Activated gamma-delta T cell (primary cell): ENCODE results near the gene BRF1.

Experiments used
- DNase-seq: peaks from one replicate; lab custom pipeline; 2025; lab: John Stamatoyannopoulos, UW

BRF1 gene

DNA sequence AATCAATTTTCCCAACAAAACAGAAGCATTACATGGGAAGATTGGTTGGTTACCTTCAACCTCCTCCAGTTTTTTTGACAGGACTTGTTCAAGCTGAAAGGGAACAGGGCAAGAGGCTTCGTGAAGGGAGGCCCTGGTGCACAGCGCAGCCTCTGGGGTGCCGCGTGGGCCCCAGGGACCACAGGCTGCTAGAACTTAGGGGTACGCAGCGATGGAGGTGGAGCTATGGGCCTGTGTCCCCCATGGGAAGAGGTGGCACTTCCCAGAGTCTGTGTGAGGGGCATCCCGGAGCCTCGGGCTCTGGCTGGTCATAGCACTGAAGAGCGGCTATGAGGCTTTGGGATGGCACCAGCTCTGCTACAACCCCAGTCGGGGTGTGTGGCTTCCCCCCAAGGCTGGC is 74.6 kb downstream of the BRF1 start:
- DNase-seq, result no peak

DNA sequence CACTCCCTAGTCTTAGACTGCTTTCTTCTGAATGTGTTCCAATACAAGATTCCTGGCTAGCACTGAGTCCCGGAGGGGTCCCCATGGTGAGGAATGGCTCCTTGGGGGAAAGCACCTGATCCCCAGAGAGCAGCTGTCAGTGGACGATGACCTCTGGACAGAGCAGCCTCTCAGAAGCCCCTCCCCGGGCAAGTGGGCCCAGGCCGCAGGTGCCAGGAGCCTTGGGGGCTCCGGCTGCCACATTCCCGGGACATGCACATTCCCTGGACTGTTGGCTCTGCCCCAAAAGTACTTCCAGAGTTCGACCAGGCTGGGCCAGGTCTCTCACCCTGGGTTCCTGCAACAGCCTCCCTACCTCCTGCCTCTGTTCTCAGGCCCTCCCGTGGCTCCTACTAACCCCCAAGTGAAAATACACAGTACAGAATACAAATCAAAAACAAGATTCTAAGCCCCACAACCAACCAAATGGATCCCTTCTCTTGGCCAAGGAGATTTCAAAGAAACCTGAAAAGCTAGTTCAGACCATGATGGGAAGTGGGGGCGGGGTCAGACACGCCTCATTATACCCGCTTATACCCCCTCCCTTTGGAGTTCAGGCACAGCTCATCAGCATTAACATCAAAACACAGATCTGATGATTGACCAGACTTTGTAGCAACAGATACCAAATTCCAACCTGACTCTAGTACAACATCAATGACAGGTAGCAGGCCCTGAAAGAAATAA is 75.8 kb downstream of the BRF1 start:
- DNase-seq, result no peak

DNA sequence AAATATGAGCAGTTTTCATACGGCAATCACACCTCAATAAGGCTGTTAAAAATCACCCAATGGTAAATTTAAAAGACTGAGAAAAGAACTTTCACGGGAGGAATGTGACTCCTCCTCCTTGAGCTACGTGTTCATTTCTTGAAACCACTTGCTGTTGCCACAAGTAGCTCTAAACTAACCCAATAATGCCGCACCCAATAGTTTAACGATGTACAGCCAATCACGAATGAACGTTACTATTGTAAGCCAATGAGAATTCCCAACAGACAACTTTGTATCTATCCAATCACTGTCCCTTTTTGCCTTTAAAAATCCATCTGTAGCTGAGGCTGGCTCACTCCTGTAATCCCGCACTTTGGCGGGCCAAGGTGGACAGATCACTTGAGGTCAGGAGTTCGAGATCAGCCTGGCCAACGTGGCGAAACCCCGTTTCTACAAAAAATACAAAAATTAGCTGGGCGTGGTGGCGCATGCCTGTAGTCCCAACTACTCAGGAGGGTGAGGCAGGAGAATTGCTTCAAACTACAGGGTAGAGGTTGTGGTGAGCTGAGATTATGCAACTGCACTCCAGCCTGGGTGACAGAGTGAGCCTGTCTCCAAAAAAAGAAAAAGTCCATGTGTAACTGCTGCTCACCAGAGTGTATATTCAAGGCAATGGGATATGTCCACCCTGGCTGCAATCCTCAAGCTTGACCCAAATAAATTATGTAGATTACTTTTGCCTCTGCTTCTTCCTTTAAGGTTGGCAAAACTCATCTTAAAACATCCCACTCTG is 76.8 kb downstream of the BRF1 start:
- DNase-seq, result no peak

DNA sequence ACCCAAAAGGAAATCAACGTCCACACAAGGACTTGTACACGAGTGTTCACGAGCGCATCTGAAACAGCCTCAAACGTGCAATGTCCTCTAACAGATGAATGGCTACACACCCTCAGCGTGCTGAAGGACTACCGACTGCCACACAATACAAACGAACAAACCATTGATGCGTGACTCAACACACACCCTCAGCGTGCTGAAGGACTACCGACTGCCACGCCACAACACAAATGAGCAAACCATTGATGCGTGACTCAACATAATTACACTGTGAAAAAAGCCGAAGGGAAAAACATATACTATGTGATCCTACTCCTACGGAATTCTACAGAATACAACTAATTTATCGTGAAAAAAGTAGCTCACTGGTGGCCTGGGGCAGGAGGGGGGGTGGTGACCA is 77.5 kb downstream of the BRF1 start:
- DNase-seq, result no peak

DNA sequence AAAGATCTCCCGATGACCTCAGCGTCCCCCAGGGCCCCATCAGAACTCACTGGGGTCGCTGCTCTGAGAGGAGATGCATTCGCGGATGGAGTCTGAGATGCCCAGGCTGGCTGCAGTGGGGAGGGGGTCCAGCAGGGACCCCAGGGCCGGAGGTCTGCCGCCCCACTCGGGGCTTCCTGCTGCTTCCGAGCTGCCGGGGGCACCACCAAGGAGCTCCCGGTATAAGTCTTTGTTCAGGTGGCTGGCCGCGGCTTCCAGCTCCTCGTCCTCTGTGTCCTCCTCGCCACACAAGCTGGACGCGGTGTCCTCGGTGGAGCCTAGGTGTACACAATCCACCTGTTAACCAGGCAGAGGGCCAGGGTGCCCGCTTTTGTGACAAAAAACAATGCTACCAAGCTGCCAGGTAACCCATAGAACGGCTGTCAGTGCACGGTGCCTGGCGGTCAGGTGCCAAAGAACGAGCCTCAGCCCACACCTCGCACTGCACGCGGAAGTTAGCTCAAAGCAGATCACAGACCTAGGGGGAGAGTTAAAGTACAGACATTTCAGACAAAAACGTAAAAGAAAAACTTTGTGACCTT is 79.1 kb downstream of the BRF1 start:
- DNase-seq, result no peak

DNA sequence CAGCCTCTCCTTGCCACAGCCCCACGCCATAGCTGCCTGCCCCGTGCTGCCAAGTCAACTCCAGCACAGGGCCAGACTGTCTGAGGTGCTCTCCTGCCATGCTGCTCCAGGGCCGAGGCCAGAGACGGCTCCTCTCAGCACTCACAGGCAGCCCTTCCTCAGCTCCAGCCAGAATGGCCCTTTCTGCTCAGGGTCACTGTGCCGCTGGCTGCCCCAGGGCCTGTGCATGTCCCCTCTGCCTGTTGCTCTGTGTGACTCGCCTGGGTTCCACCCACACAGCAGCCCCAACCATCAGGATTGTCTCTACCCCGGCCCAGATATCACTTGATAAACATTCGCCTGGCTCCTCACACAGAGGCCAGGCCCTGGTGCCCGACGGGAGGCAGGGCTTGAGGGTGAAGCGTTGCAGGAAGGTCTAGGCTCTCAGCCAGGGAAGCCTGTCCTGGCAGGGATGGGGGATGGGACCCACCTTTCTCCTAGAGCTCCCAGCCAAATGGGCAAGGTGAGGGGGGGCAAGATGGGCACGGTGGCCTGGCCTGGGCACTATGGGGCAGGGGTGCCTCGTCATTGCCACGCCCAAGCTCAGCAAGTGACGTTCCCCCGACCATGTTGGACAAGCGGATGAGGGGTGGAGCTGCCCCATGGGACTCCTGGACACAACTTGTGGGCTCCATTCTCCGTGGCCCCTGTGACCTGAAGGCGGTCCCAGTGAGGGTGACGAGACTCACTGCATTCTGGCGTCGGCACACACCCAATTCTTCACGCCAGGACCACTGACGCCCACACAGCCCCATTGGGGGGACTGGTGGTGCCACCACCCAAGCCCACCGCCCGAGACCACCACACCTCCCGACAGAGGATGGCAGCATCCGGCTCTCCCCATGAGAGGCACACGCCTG is 79.9 kb downstream of the BRF1 start:
- no peak for DNase-seq

DNA sequence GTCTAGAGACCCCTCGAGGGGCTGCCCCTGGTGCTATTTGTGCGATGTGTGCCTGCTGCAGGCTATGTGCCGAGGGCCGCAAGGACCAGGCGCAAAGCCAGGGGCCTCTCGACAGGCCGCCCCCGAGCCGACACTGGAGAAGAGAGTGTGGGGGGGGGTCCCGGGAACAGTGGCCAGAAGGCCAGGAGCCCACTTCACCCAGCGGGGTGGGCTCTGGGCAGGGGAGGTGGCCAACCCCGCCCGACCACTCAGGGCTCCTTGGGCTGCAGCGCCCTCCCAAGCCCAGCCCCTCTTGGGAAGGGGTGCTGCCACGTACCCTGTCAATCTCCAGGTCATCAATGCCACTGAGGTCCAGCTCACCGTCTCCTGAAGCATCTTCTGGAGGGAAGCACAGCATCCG is 81.0 kb downstream of the BRF1 start:
- DNase-seq, result no peak

DNA sequence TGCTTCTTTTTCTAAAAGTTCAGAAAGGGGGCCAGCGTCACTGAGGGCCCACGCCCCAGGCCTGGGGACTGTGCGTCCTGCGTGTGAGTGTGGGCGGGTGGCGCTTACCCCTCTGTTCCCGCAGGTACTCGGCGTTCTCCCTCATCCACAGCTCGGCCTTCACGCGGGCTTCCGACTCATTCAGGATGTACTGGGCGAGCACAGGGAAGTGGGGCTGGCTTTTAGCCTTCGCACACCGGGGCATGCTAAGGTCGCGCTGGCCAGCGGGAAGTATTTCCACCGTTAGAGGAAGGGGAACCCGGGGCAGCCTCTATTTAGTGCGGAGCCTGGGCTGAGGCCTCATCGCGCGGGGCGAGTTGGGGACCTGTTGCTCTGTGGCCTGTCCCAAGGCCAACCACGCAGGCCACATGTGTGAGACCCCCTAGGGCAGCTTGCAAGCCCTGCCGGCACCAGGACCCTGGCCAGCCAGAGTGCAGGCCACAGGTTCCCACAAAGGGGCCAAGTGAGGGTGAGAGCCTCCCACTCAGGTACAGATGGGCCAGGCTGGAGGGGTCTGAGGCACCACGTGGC is 81.7 kb downstream of the BRF1 start:
- no peak for DNase-seq

DNA sequence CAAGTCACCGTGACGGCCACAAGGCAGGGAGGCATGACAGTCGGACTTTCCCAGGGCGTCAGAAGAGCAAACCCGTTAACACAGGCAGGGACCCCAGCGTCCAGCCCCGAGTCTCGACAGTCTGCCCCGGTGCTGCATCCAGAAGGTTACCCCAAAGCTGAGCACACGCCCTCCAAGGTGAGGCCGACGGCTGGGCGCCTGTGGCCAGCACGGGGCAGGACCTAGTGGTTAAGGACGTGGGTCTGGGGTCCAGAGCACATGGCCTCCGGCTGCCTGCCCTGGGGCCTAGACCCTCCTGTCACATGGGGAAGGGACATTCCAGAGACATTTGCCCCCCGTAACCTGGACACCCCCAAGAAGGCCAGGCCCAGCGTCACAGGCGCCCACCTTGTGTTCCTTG is 82.2 kb downstream of the BRF1 start:
- DNase-seq, result no peak

DNA sequence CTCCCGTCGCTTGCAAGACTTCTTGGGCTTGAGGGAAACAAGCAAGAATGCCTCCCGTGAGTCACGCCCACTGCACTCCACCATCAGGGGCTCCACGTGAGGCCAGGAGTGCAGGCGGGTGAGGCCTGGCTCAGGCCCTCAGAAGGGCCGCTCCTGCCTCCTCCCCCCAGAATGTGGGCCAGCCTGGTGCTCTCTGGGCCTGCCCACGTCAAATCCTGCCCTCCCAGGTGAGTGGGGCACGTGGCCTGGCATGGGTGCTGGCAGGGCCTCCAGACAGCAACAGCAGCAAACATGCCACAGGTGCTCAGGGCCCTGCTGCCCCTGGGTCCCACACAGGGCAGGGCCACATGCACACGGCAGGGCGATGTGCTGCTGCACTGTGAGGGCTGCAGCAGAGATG is 83.0 kb downstream of the BRF1 start:
- DNase-seq, result no peak

DNA sequence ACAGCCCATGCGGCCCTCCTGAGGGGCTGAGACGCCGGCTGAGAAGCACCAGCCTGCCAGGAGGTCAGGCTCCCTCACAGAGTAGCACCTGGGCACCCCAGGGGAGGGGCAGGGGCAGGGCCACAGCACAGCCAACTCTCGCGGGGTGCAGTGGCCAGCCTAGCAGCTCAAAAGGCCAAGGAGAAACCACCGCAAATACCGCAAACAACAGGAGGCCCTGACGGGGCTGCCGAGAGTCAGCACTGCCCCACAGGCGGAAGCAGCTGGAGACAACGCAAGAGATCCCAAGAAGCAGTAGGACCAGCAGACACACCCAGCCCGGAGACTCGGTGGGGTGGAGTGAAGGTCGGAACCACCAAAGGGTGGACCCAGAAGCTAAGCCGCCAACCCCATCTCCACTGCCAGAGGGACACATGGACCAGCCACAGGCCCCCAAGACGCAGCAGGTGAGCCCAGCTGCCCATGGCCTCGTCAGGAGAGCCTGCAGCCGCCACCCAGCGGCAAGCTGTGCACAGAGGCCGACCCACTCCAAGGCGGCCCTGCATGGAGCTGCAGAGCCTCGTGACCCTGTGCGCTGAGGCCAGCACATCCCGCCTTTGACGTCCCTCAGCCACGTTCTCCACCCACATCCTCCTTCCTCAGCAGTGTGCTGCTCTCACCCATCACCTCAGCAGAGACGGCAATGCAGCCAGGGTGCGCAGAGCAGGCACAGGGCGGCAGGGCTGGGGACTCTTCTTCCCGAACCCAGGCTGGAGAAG is 84.1 kb downstream of the BRF1 start:
- no peak for DNase-seq

DNA sequence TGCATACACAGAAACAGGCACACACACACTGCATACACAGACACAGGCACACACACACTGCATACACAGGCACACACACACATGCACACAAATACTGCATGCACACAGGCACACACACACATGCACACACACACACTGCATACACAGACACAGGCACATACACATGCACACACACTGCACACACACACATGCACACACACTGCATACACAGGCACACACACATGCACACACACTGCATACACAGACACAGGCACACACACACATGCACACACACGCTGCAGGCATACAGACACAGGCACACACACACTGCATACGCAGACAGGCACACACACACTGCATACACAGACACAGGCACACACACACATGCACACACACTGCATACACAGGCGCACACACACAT is 85.2 kb downstream of the BRF1 start:
- DNase-seq, result no peak

DNA sequence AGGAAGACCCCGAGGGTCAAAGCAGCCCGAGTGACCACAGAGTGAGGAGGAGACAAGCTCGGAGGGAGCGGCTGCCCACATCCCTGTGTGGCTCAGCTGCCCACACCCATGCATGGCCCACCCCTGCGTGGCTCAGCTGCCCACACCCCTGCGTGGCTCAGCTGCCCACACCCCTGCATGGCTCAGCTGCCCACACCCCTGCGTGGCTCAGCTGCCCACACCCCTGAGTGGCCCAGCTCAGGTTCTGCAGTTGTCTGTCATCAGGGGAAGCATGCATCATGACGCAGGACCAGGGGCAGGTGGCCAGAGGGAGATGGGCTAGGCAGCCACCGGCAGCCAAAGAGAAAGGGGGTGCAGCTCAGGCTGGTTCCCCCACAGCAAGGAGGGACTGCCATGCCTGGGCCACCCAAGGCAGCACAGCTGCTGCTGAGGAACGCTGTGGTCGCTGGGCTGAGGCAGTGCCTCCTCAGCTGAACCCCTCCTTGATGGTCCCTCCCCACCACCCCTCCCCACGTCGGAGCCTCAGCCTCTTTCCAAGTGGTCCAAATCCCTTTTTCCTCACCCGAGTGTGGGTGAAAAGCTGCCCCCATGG is 86.4 kb downstream of the BRF1 start:
- DNase-seq, result no peak

DNA sequence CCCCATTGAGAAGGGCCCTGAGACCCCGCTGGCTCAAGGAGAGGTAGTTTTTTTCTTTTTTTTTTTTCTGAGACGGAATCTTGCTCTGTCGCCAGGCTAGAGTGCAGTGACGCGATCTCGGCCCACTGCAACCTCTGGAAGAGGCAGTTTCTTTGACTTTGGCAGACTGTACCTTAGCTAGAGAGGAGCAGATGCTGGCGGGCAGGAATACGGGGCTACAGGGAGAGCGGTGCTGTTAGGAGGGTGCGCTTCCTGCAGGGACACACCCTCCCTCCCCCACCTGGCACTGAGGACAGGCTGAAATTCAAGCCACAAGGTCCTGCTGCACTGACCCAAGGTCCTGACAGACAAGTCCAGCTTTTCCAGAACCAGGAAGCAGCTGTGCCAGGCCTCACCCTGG is 87.4 kb downstream of the BRF1 start:
- no peak for DNase-seq

DNA sequence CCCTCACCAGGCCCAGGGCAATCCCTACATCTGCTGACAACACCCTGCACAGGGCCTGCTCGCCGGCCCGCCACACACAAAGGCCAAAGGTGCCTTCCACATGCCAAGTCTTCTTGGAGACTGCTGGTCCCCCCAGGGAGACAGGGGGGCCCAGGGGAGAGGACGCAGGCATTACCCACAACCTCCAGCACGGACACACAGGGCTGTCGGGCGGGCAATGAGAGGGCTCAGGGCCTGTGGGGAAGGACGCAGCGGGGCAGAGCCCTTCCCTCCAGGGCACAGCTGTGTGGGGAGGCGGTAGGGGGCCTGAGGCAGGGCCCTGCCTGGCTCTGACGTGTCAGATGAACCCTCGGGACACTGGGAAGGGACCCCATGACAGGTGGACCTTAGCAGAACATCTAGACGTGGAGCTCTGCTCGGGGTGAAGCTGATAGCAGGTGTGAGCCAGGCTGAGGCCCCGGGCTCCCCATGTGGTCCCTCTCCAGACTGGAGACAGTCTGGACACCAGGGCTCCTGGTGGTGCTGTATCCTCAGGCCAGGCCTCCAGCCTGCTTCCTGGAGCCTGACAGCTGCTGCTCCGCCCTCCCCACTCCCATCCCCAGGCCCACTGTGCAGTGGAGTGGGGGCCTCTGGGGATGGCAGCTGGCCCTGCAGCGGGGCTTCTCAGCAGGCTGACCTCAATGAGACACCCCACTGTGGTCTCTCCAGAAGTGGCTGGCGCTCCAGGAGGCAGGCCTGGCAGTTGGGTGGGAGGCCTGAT is 88.1 kb downstream of the BRF1 start:
- no peak for DNase-seq

DNA sequence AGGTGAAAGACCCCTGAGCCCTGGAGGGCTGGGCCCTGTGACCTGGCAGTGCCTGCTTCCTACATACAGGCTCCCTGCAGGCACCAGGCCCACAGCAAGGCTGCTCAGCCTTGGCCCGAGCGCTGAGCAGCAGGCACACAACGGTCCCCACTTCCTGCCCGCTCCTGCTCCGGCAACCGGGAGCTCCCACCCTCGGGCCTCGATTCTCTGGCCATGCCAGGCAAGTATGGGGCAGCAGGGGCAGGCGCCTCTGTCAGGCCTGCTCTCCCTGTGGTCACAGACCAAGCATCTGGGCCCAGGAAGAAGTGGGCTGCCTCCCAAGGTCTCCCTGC is 89.1 kb downstream of the BRF1 start:
- no peak for DNase-seq

DNA sequence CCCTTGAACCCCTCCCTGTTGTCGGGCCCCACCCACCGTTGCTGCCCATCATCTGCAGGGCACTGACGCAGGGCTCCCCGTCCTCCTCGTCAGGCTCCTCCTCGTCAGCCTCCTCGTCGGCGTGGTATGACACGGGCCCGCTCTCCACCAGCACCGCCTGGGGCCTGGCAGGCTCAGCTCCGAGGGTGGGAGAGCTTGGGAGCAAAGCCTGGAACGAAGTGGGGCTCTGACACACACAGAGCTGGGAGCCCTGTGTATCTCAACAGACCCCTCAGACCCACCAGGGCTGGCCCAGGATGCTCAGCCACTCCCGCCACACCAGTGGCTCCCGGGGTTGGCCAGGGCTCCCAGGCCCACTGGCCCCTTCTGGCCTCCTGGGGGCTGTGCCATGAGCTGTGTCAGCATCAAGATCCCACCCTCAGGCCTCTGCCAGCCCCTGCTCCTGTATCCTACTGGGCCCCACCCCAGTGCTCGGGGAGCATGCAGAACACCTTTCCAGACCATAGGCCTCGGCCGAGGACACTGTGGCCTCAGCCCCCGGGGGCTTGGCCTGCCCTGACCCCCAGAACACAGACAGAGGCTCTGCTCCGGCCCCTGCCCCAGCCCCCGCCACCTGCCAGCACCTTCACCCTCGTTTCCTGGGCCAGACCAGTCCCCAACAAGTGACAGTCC is 89.6 kb downstream of the BRF1 start:
- DNase-seq, result no peak

DNA sequence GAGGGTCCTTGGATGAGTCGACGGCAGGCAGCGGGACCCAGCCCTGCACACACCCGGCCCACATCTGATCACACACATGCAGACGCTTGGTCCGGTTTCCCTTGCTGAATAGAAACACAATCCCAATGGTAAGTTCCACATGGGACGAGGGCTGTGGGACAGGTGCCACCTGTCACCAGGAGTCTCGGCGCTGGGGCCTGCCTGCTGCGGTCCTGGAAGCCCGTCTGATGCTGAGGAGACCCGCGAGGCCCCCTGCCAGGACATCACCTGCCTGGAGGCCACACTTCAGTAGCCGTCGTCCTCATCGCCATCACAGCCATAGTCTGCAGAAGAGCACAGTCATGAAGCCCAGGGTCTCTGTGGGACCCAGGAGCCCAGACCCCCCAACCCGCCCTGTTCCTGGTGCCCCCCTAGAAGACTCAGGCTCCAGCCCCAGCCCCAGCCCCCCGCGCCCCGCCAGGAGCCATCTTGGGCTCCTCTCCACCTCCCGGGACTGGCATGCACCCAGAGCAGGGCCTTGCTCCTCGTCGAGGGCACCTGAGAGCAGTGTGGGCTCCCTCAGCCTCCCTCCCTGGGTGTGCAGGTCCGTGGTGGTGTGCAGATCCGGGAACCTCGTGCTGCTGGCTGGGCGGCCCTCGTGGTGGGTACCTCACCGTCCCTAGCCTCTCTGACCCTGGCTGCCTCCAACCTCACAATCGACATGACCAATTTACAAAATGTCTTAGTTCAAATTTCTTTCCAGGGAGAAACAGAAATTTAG is 90.4 kb downstream of the BRF1 start:
- no peak for DNase-seq

DNA sequence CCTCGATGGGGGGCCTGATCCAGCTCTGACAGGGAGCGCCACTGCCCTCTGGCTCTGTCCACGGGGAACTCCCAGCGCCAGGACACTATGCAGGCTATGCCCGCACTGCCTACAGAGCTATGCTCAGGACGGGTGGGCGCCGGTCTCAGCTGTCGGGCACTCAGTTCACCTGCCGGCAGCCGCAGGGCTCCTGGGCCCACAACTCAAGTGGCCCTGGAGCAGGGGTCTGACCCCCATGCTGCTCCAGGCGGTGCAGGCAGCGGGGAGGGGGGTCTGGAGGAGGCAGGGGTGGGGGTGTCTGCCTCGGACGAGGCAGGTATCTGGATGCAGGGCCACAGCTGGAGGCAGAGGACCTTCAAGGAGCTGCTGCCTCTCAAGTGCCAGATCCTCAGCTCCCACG is 91.2 kb downstream of the BRF1 start:
- DNase-seq, result no peak
